ENCODE results near the gene AMMECR1L.
"Not testable (repeated sequence)": the region's sequence is repeated elsewhere in the genome, so short reads cannot be mapped to it uniquely, and the experiment has no call there.

AMMECR1L gene

GRCh38 chr2:127843677-127844076 is 42.1 kb downstream of the AMMECR1L start:
- TF ChIP-seq CTCF (IDR thresholded peaks at IDR 0.05; ENCODE audit: control insufficient read depth, insufficient read depth, low read depth, low read length, missing control alignments), result no peak
- no peak overlapping the region for H3K4me3 ChIP-seq (ENCODE audit: control insufficient read depth, low read depth, low read length)
- DNase-seq (ENCODE audit: low read depth), result no peak

GRCh38 chr2:127841466-127842178 is 44.1 kb downstream of the AMMECR1L start:
- no peak for TF ChIP-seq CTCF (IDR thresholded peaks at IDR 0.05; ENCODE audit: control insufficient read depth, insufficient read depth, low read depth, low read length, missing control alignments)
- DNase-seq (ENCODE audit: low read depth), result no peak
- no peak overlapping the region for H3K4me3 ChIP-seq (ENCODE audit: control insufficient read depth, low read depth, low read length)

DNA sequence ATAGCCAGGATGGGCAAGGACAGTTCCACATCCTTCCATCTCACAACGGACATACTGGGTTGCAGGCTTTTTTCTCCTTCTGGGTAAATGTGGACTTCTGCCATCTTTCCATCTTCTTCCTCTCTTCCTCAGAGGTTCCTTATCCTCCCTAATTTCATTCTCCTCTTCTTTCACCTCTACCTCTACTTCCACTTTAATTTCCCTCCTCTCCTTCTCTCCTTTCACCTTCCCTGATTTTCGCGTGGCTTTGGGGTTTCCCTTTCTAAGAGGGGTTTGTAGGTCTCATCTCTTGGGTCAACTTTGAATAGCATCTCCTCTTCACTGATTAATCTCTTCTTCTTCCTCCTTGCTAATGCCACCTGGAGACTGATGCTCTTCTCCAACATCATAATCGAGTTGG is 44.9 kb downstream of the AMMECR1L start:
- no peak for TF ChIP-seq CTCF (IDR thresholded peaks at IDR 0.05; ENCODE audit: control insufficient read depth, insufficient read depth, low read depth, low read length, missing control alignments)

GRCh38 chr2:127834951-127835350 is 50.8 kb downstream of the AMMECR1L start:
- H3K4me3 ChIP-seq (ENCODE audit: control insufficient read depth, low read depth, low read length), result no peak overlapping the region
- no peak for DNase-seq (ENCODE audit: low read depth)
- TF ChIP-seq CTCF (IDR thresholded peaks at IDR 0.05; ENCODE audit: control insufficient read depth, insufficient read depth, low read depth, low read length, missing control alignments), result no peak

More for the DNA sequence above, 44.9 kb downstream of the AMMECR1L start:
- no peak for DNase-seq (ENCODE audit: low read depth)
- no peak overlapping the region for H3K4me3 ChIP-seq (ENCODE audit: control insufficient read depth, low read depth, low read length)

DNA sequence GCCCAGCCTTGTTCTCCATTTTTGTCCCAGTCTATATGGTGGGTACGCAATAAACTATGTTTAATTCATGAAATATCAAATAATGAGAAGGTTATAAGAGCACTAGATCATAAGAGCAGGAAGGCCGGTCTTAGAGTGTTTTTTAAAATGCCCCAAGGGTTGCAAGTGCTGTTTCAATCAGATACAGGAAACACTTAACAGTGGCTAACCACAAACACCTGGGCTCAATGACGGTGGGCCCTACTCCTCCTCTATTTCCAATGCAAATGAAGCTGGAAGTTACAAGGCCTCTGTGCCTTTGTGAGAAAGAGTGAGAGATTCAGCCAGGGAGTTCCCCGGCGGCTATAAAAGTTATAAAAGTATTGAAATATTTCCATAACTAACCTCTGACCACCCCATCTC is 55.9 kb downstream of the AMMECR1L start:
- no peak overlapping the region for H3K4me3 ChIP-seq (ENCODE audit: control insufficient read depth, low read depth, low read length)
- no peak for DNase-seq (ENCODE audit: low read depth)
- TF ChIP-seq CTCF (IDR thresholded peaks at IDR 0.05; ENCODE audit: control insufficient read depth, insufficient read depth, low read depth, low read length, missing control alignments), result no peak

- not testable (repeated sequence) for H3K4me3 ChIP-seq (ENCODE audit: control insufficient read depth, low read depth, low read length); DNase-seq (ENCODE audit: low read depth)
Measured at GRCh38 chr2:127826708-127827107, 59.0 kb downstream of the AMMECR1L start.

DNA sequence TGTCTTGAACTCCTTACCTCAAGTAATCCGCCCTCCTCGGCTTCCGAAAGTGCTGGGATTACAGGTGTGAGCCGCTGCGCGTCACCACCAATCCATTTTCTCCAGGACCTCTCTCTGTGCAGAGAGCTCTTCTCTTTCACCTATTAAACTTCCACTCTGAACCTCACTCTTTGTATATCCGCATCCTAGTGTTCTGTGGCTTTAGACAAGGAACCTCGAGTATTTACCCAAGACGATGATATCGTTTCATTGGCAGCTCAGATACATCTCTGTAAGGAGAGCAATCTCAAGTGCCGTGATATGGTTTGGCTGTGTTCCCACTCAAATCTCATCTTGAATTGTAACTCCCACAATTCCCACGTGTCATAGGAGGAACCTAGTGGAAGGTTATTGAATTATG is 59.7 kb downstream of the AMMECR1L start:
- no peak for TF ChIP-seq CTCF (IDR thresholded peaks at IDR 0.05; ENCODE audit: control insufficient read depth, insufficient read depth, low read depth, low read length, missing control alignments)
- no peak overlapping the region for H3K4me3 ChIP-seq (ENCODE audit: control insufficient read depth, low read depth, low read length)
- no peak for DNase-seq (ENCODE audit: low read depth)
